NT2/D1 (cell line): ENCODE results near the gene DHRS1.

Experiments
- SUZ12 ChIP-seq: IDR thresholded peaks from 2 replicates; pipeline ENCODE4 v1.6.1; 2011; ENCODE audit not compliant: insufficient read length, insufficient read depth; ENCODE audit errors: extremely low read depth
- ZNF274 ChIP-seq: IDR thresholded peaks from 2 replicates; pipeline ENCODE4 v1.6.1; 2011; ENCODE audit warnings: mild to moderate bottlenecking, low read depth, low read length

- TF ChIP-seq SUZ12, result no peak
- no peak for TF ChIP-seq ZNF274
Measured at GRCh38 chr14:24260026-24260779, 39.4 kb downstream of the DHRS1 start.
